Skeletal muscle satellite cell (primary cell): ENCODE results near the gene RANBP1.

Source experiments
- H3K27me3 ChIP-seq: 2 replicates; pipeline ENCODE4 v1.7.0; 2013; ENCODE audit warnings: low read length; ENCODE audit not compliant: control insufficient read depth, insufficient read depth
- H3K36me3 ChIP-seq: 2 replicates; pipeline ENCODE4 v1.7.0; 2013; ENCODE audit warnings: mild to moderate bottlenecking, control low read depth, low read length; ENCODE audit not compliant: insufficient read depth
- H3K4me1 ChIP-seq: 2 replicates; pipeline ENCODE4 v1.7.0; 2013; ENCODE audit warnings: low read length; ENCODE audit not compliant: control insufficient read depth, insufficient read depth
- H3K4me2 ChIP-seq: 2 replicates; pipeline ENCODE4 v1.7.0; 2013; ENCODE audit warnings: mild to moderate bottlenecking, low read length
- H3K4me3 ChIP-seq: 2 replicates; pipeline ENCODE4 v1.7.0; 2013; ENCODE audit warnings: low read length
- H3K9ac ChIP-seq: 2 replicates; pipeline ENCODE4 v1.7.0; 2013; ENCODE audit warnings: mild to moderate bottlenecking, low read depth, low read length, moderate library complexity
- H3K9me3 ChIP-seq: replicated peaks from 2 replicates; pipeline ENCODE4 v1.7.0; 2013; ENCODE audit warnings: mild to moderate bottlenecking, control low read depth, low read length

The RANBP1 gene

GRCh38 chr22:20083157-20083890 is 32.6 kb upstream of the RANBP1 start:
- H3K4me3 ChIP-seq = no peak overlapping the region
- H3K9me3 ChIP-seq = no peaks in the 10 kb centered on the region
- no peaks in the 10 kb centered on the region for H3K27me3 ChIP-seq
- peak overlapping the region; percentile 18 for H3K9ac ChIP-seq
- H3K4me1 ChIP-seq = peaks cover 25% of the 10 kb centered on the region
- H3K4me2 ChIP-seq = peak overlapping the region; percentile 26
- H3K36me3 ChIP-seq = peaks cover 43% of the 10 kb centered on the region

- Histone ChIP-seq H3K27me3 (no peaks in the 10 kb centered on the region), H3K4me2 (peak overlapping the region; percentile 26), H3K9me3 (no peaks in the 10 kb centered on the region), H3K36me3 (peaks cover 50% of the 10 kb centered on the region), H3K4me1 (peaks cover 25% of the 10 kb centered on the region), H3K9ac (no peak overlapping the region), H3K4me3 (no peak overlapping the region)
These were observed 31.9 kb upstream of the RANBP1 start for GRCh38 chr22:20083891-20084546.

GRCh38 chr22:20084547-20085413 is 31.1 kb upstream of the RANBP1 start:
- no peak overlapping the region for H3K9ac ChIP-seq
- peak overlapping the region; percentile 26 for H3K4me2 ChIP-seq
- peaks cover 57% of the 10 kb centered on the region for H3K36me3 ChIP-seq
- no peaks in the 10 kb centered on the region for H3K27me3 ChIP-seq
- peaks cover 26% of the 10 kb centered on the region for H3K4me1 ChIP-seq
- H3K4me3 ChIP-seq = no peak overlapping the region
- no peaks in the 10 kb centered on the region for H3K9me3 ChIP-seq

GRCh38 chr22:20085651-20086050 is 30.3 kb upstream of the RANBP1 start:
- Histone ChIP-seq H3K36me3 (peaks cover 65% of the 10 kb centered on the region), H3K27me3 (no peaks in the 10 kb centered on the region), H3K9me3 (no peaks in the 10 kb centered on the region), H3K4me1 (peaks cover 32% of the 10 kb centered on the region), H3K4me3 (no peak overlapping the region), H3K9ac (no peak overlapping the region), H3K4me2 (no peak overlapping the region)

GRCh38 chr22:20086101-20086599 is 29.8 kb upstream of the RANBP1 start:
- Histone ChIP-seq H3K9ac (no peak overlapping the region), H3K9me3 (no peaks in the 10 kb centered on the region), H3K27me3 (no peaks in the 10 kb centered on the region), H3K36me3 (peaks cover 70% of the 10 kb centered on the region), H3K4me3 (no peak overlapping the region), H3K4me1 (peaks cover 32% of the 10 kb centered on the region), H3K4me2 (no peak overlapping the region)

GRCh38 chr22:20086763-20087162 is 29.1 kb upstream of the RANBP1 start:
- peaks cover 76% of the 10 kb centered on the region for H3K36me3 ChIP-seq
- H3K4me3 ChIP-seq = no peak overlapping the region
- H3K27me3 ChIP-seq = no peaks in the 10 kb centered on the region
- H3K9me3 ChIP-seq = no peaks in the 10 kb centered on the region
- H3K4me1 ChIP-seq = peaks cover 25% of the 10 kb centered on the region
- no peak overlapping the region for H3K9ac ChIP-seq
- no peak overlapping the region for H3K4me2 ChIP-seq

GRCh38 chr22:20087319-20088262 is 28.3 kb upstream of the RANBP1 start:
- no peaks in the 10 kb centered on the region for H3K27me3 ChIP-seq
- H3K4me1 ChIP-seq = peaks cover 23% of the 10 kb centered on the region
- H3K9ac ChIP-seq = no peak overlapping the region
- H3K4me3 ChIP-seq = no peak overlapping the region
- peaks cover 82% of the 10 kb centered on the region for H3K36me3 ChIP-seq
- no peak overlapping the region for H3K4me2 ChIP-seq
- H3K9me3 ChIP-seq = no peaks in the 10 kb centered on the region

- Histone ChIP-seq H3K36me3 (peaks cover 79% of the 10 kb centered on the region), H3K9me3 (no peaks in the 10 kb centered on the region), H3K4me1 (peaks cover 17% of the 10 kb centered on the region), H3K27me3 (no peaks in the 10 kb centered on the region), H3K4me3 (no peak overlapping the region), H3K4me2 (no peak overlapping the region), H3K9ac (no peak overlapping the region)
These were observed 27.6 kb upstream of the RANBP1 start for GRCh38 chr22:20088263-20088648.

GRCh38 chr22:20089226-20089976 is 26.5 kb upstream of the RANBP1 start:
- Histone ChIP-seq H3K4me3 (no peak overlapping the region), H3K9me3 (no peaks in the 10 kb centered on the region), H3K36me3 (peaks cover 89% of the 10 kb centered on the region), H3K27me3 (no peaks in the 10 kb centered on the region), H3K4me2 (no peak overlapping the region), H3K4me1 (peaks cover 11% of the 10 kb centered on the region), H3K9ac (no peak overlapping the region)

GRCh38 chr22:20089977-20090729 is 25.8 kb upstream of the RANBP1 start:
- H3K4me2 ChIP-seq = no peak overlapping the region
- H3K36me3 ChIP-seq = peaks cover 96% of the 10 kb centered on the region
- H3K4me1 ChIP-seq = peaks cover 7% of the 10 kb centered on the region
- no peak overlapping the region for H3K4me3 ChIP-seq
- no peaks in the 10 kb centered on the region for H3K27me3 ChIP-seq
- no peak overlapping the region for H3K9ac ChIP-seq
- no peaks in the 10 kb centered on the region for H3K9me3 ChIP-seq
